Measurements from ENCODE around the gene STK32B. TPM values are rescaled to one million over a fixed set of nuclear protein-coding genes. Genes with fewer than 3 reads are reported as not detected.
"Not testable (repeated sequence)": the region's sequence is repeated elsewhere in the genome, so short reads cannot be mapped to it uniquely, and the experiment has no call there.

The STK32B gene
- total and polyA plus RNA-seq, 11 donors: 0.08 to 2.0 (median 0.25) TPM

GRCh38 chr4:5054532-5054931 is 3.3 kb downstream of the STK32B start:
- intact Hi-C loops (cut with DNase I): loop anchor here in 8 of 10 donors (5.0 to 10.0 kb wide), 7 partner anchors 88 to 758 kb away; no protein-coding TSS in a partner anchor
- peaks cover 0 to 22% (median 10%) of the 10 kb centered on the region in 12 donors for H3K4me1 ChIP-seq
- ATAC-seq: no peak
- TF ChIP-seq CTCF (IDR thresholded peaks at IDR 0.05): no peak
- TF ChIP-seq POLR2A (IDR thresholded peaks at IDR 0.05): no peak
- peaks cover 0 to 5% (median under 1%) of the 10 kb centered on the region in 12 donors for H3K9me3 ChIP-seq
- no peak overlapping the region for H3K27ac ChIP-seq
- no peaks in the 10 kb centered on the region for H3K36me3 ChIP-seq
- WGBS, 4 donors: 63 to 72% (median 69%) methylated on average over 5 of the region's 5 CpGs
- peaks cover 3 to 30% (median 18%) of the 10 kb centered on the region in 9 donors for H3K27me3 ChIP-seq
- H3K4me3 ChIP-seq: no peak overlapping the region
- DNase-seq: no peak

- peaks cover 0 to 14% (median 4%) of the 10 kb centered on the region in 12 donors for H3K9me3 ChIP-seq
Observed at GRCh38 chr4:5055411-5055810, 4.1 kb downstream of the STK32B start.

GRCh38 chr4:5066101-5066500 is 14.8 kb downstream of the STK32B start:
- TF ChIP-seq CTCF (IDR thresholded peaks at IDR 0.05) (no peak), POLR2A (IDR thresholded peaks at IDR 0.05) (no peak)
- Histone ChIP-seq H3K36me3 (no peaks in the 10 kb centered on the region), H3K27me3 (peaks cover 0 to 4% (median 0%) of the 10 kb centered on the region in 9 donors), H3K4me1 (no peaks in the 10 kb centered on the region), H3K4me3 (no peak overlapping the region), H3K9me3 (peaks cover 0 to 4% (median 0%) of the 10 kb centered on the region in 12 donors), H3K27ac (no peak overlapping the region)
- 65 to 73% (median 70%) methylated on average over 3 of the region's 3 CpGs for WGBS, 4 donors
- intact Hi-C loops (cut with DNase I): no loop called here
- DNase-seq (no peak), ATAC-seq (no peak)

More at GRCh38 chr4:5055411-5055810, 4.1 kb downstream of the STK32B start:
- H3K4me1 ChIP-seq: peaks cover 0 to 20% (median 10%) of the 10 kb centered on the region in 12 donors
- H3K36me3 ChIP-seq: no peaks in the 10 kb centered on the region
- H3K4me3 ChIP-seq: no peak overlapping the region
- TF ChIP-seq POLR2A (IDR thresholded peaks at IDR 0.05) (no peak), CTCF (IDR thresholded peaks at IDR 0.05) (no peak)
- no peak for DNase-seq
- H3K27ac ChIP-seq: no peak overlapping the region
- WGBS, 4 donors: 48 to 69% (median 60%) methylated on average over 5 of the region's 5 CpGs
- peaks cover 3 to 28% (median 18%) of the 10 kb centered on the region in 9 donors for H3K27me3 ChIP-seq
- ATAC-seq: no peak
- intact Hi-C loops (cut with DNase I): loop anchor here in 4 of 10 donors (10.0 kb wide), 3 partner anchors 89 to 739 kb away; no protein-coding TSS in a partner anchor

GRCh38 chr4:5066968-5067367 is 15.7 kb downstream of the STK32B start:
- DNase-seq; H3K4me3 ChIP-seq; H3K27me3 ChIP-seq; H3K4me1 ChIP-seq; ATAC-seq; H3K9me3 ChIP-seq; H3K36me3 ChIP-seq; H3K27ac ChIP-seq; intact Hi-C loops (cut with DNase I): not testable (repeated sequence)
- 68 to 75% (median 71%) methylated on average over 3 of the region's 3 CpGs for WGBS, 4 donors

GRCh38 chr4:5067908-5068307 is 16.6 kb downstream of the STK32B start:
- DNase-seq: no peak
- ATAC-seq: no peak
- TF ChIP-seq POLR2A (IDR thresholded peaks at IDR 0.05) (no peak), CTCF (IDR thresholded peaks at IDR 0.05) (no peak)
- intact Hi-C loops (cut with DNase I): no loop called here
- no peaks in the 10 kb centered on the region for H3K4me1 ChIP-seq
- H3K27ac ChIP-seq: no peak overlapping the region
- H3K27me3 ChIP-seq: peaks cover 0 to 4% (median 0%) of the 10 kb centered on the region in 9 donors
- no peak overlapping the region for H3K4me3 ChIP-seq
- peaks cover 0 to 7% (median 1%) of the 10 kb centered on the region in 12 donors for H3K9me3 ChIP-seq
- WGBS, 4 donors: 76 to 97% (median 92%) methylated on average over 3 of the region's 3 CpGs
- H3K36me3 ChIP-seq: no peaks in the 10 kb centered on the region

Measured in heart left ventricle (tissue), 16 donors.